GM23338 (cell line): Measurements from ENCODE around the gene TAGAP. TPM values are rescaled to one million over a fixed set of nuclear protein-coding genes. Genes with fewer than 3 reads are reported as not detected.

Experiments used
- ATAC-seq: fragments of 200-7000 bp; cut with Tn5 transposase; 3 replicates; pipeline ENCODE4 v1.9.1; 2020
- DNase-seq: peaks from one replicate; pipeline ENCODE4 v3.0.0-alpha.2; 2015; ENCODE audit warnings: low spot score
- H2AFZ ChIP-seq: fragments of 200-600 bp; sonication (generic); 2 replicates; pipeline ENCODE4 v1.8.0; 2016; ENCODE audit warnings: antibody characterized with exemption, mild to moderate bottlenecking, moderate library complexity
- H3F3A ChIP-seq: fragments of 200-600 bp; sonication (generic); replicated peaks from 2 replicates; pipeline ENCODE4 v1.8.0; 2017; ENCODE audit warnings: antibody characterized with exemption, mixed run types, low read depth
- H3K27ac ChIP-seq: fragments of 200-600 bp; sonication (generic); 2 replicates; pipeline ENCODE4 v1.6.1; 2016; ENCODE audit warnings: low read depth
- H3K27me3 ChIP-seq: fragments of 200-600 bp; sonication (generic); 2 replicates; pipeline ENCODE4 v1.8.0; 2016; ENCODE audit warnings: mild to moderate bottlenecking, mixed run types, moderate library complexity; ENCODE audit not compliant: insufficient read depth
- H3K36me3 ChIP-seq: fragments of 200-600 bp; sonication (generic); 2 replicates; pipeline ENCODE4 v1.8.0; 2016; ENCODE audit warnings: mild to moderate bottlenecking; ENCODE audit not compliant: insufficient read depth
- H3K4me1 ChIP-seq: fragments of 200-600 bp; sonication (generic); 2 replicates; pipeline ENCODE4 v1.8.0; 2016; ENCODE audit warnings: mild to moderate bottlenecking, moderate library complexity; ENCODE audit not compliant: insufficient read depth
- H3K4me2 ChIP-seq: fragments of 200-600 bp; sonication (generic); 2 replicates; pipeline ENCODE4 v1.7.1; 2017; ENCODE audit warnings: mixed run types
- H3K4me3 ChIP-seq: fragments of 200-600 bp; sonication (generic); 2 replicates; pipeline ENCODE4 v1.6.1; 2016; ENCODE audit warnings: mixed run types
- H3K79me2 ChIP-seq: fragments of 200-600 bp; sonication (generic); replicated peaks from 2 replicates; pipeline ENCODE4 v1.8.0; 2017; ENCODE audit warnings: mild to moderate bottlenecking; ENCODE audit not compliant: insufficient read depth
- H3K9me2 ChIP-seq: fragments of 200-600 bp; sonication (generic); 2 replicates; pipeline ENCODE4 v1.8.0; 2017; ENCODE audit not compliant: insufficient read depth
- H4K20me1 ChIP-seq: fragments of 200-600 bp; sonication (generic); replicated peaks from 2 replicates; pipeline ENCODE4 v1.8.0; 2017; ENCODE audit warnings: mild to moderate bottlenecking; ENCODE audit not compliant: insufficient read depth
- H3K27ac Mint-ChIP-seq: 2 replicates; pipeline ENCODE4 v1.8.0; 2020; ENCODE audit warnings: inconsistent platforms, mild to moderate bottlenecking, moderate library complexity, mixed read lengths
- H3K27me3 Mint-ChIP-seq: 3 replicates; pipeline ENCODE4 v1.8.0; 2022; ENCODE audit warnings: low read depth, mild to moderate bottlenecking, moderate library complexity, mixed read lengths, inconsistent platforms; ENCODE audit not compliant: insufficient read depth, poor library complexity
- H3K36me3 Mint-ChIP-seq: 3 replicates; pipeline ENCODE4 v1.8.0; 2021; ENCODE audit warnings: low read depth, mild to moderate bottlenecking, inconsistent platforms, moderate library complexity, mixed read lengths
- H3K4me1 Mint-ChIP-seq: 3 replicates; pipeline ENCODE4 v1.8.0; 2020; ENCODE audit warnings: mild to moderate bottlenecking, inconsistent platforms, mixed read lengths
- H3K4me3 Mint-ChIP-seq: 3 replicates; pipeline ENCODE4 v1.8.0; 2021; ENCODE audit warnings: moderate library complexity, mild to moderate bottlenecking, inconsistent platforms, mixed read lengths
- H3K9me3 Mint-ChIP-seq: 3 replicates; pipeline ENCODE4 v1.8.0; 2020; ENCODE audit warnings: moderate library complexity, mild to moderate bottlenecking, inconsistent platforms, mixed read lengths
- CREB1 ChIP-seq: fragments of 250-450 bp; sonication (Bioruptor Pico); IDR thresholded peaks from 2 replicates; pipeline ENCODE4 v1.5.0; 2020; ENCODE audit warnings: low read depth, mild to moderate bottlenecking, moderate library complexity
- EZH2 ChIP-seq: fragments of 200-600 bp; sonication (generic); IDR thresholded peaks from one replicate; pipeline ENCODE4 v1.8.0; 2017; ENCODE audit warnings: antibody characterized with exemption, mild to moderate bottlenecking, low read depth; ENCODE audit not compliant: unreplicated experiment
- JUNB ChIP-seq: IDR thresholded peaks from one replicate; pipeline ENCODE4 v1.6.1; 2016; ENCODE audit warnings: antibody characterized with exemption; ENCODE audit not compliant: unreplicated experiment
- POLR2AphosphoS5 ChIP-seq: IDR thresholded peaks from 2 replicates; pipeline ENCODE4 v1.6.1; 2016; ENCODE audit warnings: antibody characterized with exemption, low read depth
- ZNF114 ChIP-seq: fragments of 250-450 bp; sonication (Bioruptor Pico); IDR thresholded peaks from 2 replicates; pipeline ENCODE4 v1.5.0; 2020; ENCODE audit warnings: mild to moderate bottlenecking, moderate library complexity
- ZNF331 ChIP-seq: fragments of 250-450 bp; sonication (Bioruptor Pico); IDR thresholded peaks from 2 replicates; pipeline ENCODE4 v1.5.0; 2020; ENCODE audit warnings: low read depth, mild to moderate bottlenecking, moderate library complexity
- polyA plus RNA-seq: library from polyadenylated mRNA; unstranded; fragments of >200 nt; fragmentation: Nextera tagmentation; extraction: Ambion mirVana; gene quantifications from 2 replicates; pipeline ENCODE4 v1.2.1, GENCODE V29; 2016
- total RNA-seq: library from RNA; depleted of rRNA; stranded (reverse); fragments of >200 nt; shearing (Covaris generic); gene quantifications from 2 replicates; pipeline ENCODE4 v1.2.3, GENCODE V29; 2014
- TF ChIP-seq, protein P1 (sequence below): IDR thresholded peaks from one replicate; pipeline ENCODE4 v1.6.1; 2018; ENCODE audit warnings: antibody characterized with exemption; ENCODE audit not compliant: unreplicated experiment
- TF ChIP-seq, protein P2 (sequence below), 2 experiments: fragments of 200-600 bp in 1 of 2; sonication (generic) in 1 of 2; conservative IDR thresholded peaks; 2 replicates each; pipeline versions ENCODE4 v1.5.1 to v1.6.1; 2016 to 2017; ENCODE audit warnings: antibody characterized with exemption in 2 of 2, low read depth in 2 of 2, mild to moderate bottlenecking in 2 of 2, moderate library complexity in 1 of 2
- TF ChIP-seq, protein P3 (sequence below): IDR thresholded peaks from 2 replicates; pipeline ENCODE4 v1.6.1; 2016; ENCODE audit warnings: antibody characterized with exemption

The TAGAP gene
- total and polyA plus RNA-seq, 2 experiments from 2014 or later = not detected

DNA sequence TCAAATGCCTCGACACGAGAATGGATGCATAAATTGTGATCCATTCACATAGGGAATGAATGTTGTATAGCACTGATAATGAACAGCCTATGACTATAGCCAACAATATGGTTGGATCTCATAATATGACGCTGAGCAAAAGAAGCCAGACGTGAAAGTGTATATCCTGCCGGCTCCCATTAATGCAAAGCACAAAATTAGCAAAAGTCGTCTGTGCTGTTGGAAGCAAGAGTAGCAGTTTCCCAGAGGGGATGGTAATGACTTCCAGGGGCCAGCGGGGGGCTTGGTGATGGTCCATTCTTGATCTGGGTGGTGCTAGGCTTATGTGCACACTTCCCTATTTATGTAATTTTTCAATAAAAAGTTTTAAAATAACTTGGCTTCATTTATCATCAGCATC, 1.0 kb upstream of the TAGAP start:
- Mint-ChIP-seq H3K9me3 (no peaks in the 10 kb centered on the region), H3K27ac (no peak overlapping the region), H3K27me3 (no peaks in the 10 kb centered on the region), H3K4me1 (peaks cover 19% of the 10 kb centered on the region; the same call in 2 of the 3 replicates), H3K4me3 (no peak overlapping the region), H3K36me3 (no peaks in the 10 kb centered on the region)
- Histone ChIP-seq H3K9me2 (no peaks in the 10 kb centered on the region), H3F3A (no peaks in the 10 kb centered on the region), H3K4me2 (no peak overlapping the region), H3K79me2 (no peaks in the 10 kb centered on the region), H3K4me3 (no peak overlapping the region), H3K4me1 (no peaks in the 10 kb centered on the region; the same call in 1 of the 2 replicates), H3K36me3 (no peaks in the 10 kb centered on the region), H4K20me1 (no peaks in the 10 kb centered on the region), H3K27ac (no peak overlapping the region), H3K27me3 (no peaks in the 10 kb centered on the region), H2AFZ (no peak overlapping the region)
- DNase-seq (peak; percentile 39), ATAC-seq (no peak)
- TF ChIP-seq, protein P1, sequence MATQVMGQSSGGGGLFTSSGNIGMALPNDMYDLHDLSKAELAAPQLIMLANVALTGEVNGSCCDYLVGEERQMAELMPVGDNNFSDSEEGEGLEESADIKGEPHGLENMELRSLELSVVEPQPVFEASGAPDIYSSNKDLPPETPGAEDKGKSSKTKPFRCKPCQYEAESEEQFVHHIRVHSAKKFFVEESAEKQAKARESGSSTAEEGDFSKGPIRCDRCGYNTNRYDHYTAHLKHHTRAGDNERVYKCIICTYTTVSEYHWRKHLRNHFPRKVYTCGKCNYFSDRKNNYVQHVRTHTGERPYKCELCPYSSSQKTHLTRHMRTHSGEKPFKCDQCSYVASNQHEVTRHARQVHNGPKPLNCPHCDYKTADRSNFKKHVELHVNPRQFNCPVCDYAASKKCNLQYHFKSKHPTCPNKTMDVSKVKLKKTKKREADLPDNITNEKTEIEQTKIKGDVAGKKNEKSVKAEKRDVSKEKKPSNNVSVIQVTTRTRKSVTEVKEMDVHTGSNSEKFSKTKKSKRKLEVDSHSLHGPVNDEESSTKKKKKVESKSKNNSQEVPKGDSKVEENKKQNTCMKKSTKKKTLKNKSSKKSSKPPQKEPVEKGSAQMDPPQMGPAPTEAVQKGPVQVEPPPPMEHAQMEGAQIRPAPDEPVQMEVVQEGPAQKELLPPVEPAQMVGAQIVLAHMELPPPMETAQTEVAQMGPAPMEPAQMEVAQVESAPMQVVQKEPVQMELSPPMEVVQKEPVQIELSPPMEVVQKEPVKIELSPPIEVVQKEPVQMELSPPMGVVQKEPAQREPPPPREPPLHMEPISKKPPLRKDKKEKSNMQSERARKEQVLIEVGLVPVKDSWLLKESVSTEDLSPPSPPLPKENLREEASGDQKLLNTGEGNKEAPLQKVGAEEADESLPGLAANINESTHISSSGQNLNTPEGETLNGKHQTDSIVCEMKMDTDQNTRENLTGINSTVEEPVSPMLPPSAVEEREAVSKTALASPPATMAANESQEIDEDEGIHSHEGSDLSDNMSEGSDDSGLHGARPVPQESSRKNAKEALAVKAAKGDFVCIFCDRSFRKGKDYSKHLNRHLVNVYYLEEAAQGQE = no peak
- TF ChIP-seq, protein P2, sequence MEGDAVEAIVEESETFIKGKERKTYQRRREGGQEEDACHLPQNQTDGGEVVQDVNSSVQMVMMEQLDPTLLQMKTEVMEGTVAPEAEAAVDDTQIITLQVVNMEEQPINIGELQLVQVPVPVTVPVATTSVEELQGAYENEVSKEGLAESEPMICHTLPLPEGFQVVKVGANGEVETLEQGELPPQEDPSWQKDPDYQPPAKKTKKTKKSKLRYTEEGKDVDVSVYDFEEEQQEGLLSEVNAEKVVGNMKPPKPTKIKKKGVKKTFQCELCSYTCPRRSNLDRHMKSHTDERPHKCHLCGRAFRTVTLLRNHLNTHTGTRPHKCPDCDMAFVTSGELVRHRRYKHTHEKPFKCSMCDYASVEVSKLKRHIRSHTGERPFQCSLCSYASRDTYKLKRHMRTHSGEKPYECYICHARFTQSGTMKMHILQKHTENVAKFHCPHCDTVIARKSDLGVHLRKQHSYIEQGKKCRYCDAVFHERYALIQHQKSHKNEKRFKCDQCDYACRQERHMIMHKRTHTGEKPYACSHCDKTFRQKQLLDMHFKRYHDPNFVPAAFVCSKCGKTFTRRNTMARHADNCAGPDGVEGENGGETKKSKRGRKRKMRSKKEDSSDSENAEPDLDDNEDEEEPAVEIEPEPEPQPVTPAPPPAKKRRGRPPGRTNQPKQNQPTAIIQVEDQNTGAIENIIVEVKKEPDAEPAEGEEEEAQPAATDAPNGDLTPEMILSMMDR (conservative IDR thresholded peaks at IDR 0.05; ENCODE audit: low read depth in 2 of 2) = peak in 1 of 2 experiments; percentile 29; a peak in 1 of 4 replicates
- no peak for TF ChIP-seq POLR2AphosphoS5
- TF ChIP-seq, protein P3, sequence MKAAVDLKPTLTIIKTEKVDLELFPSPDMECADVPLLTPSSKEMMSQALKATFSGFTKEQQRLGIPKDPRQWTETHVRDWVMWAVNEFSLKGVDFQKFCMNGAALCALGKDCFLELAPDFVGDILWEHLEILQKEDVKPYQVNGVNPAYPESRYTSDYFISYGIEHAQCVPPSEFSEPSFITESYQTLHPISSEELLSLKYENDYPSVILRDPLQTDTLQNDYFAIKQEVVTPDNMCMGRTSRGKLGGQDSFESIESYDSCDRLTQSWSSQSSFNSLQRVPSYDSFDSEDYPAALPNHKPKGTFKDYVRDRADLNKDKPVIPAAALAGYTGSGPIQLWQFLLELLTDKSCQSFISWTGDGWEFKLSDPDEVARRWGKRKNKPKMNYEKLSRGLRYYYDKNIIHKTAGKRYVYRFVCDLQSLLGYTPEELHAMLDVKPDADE = no peak
- no peak for TF ChIP-seq EZH2
- no peak for TF ChIP-seq JUNB
- TF ChIP-seq ZNF331 = no peak

DNA sequence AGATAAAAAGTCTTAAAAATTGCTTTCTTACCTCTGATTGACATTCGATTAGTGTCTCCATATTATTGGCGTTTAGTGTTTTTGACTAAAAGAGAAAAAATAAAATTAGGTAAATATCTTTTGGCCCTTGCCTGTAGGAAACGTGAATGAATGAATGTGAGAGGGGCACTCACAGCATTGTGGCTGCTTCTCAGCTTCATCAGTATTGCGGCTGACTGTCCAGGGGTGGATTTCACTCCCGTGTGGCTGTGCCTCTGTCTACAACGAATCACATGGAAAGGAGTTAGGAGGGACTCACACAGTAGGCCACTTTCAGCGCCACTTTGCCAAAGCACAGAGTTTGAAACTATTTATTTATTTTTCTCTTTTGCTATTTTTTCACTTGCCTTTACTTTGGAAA, 844 bp downstream of the TAGAP start:
- no peak overlapping the region for H3K27ac Mint-ChIP-seq
- no peak for DNase-seq
- Histone ChIP-seq H2AFZ (no peak overlapping the region), H3K79me2 (no peaks in the 10 kb centered on the region), H3K27ac (no peak overlapping the region), H3K4me3 (no peak overlapping the region), H4K20me1 (no peaks in the 10 kb centered on the region), H3K4me2 (no peak overlapping the region), H3K9me2 (no peaks in the 10 kb centered on the region), H3K4me1 (no peaks in the 10 kb centered on the region; the same call in 1 of the 2 replicates), H3F3A (no peaks in the 10 kb centered on the region), H3K36me3 (no peaks in the 10 kb centered on the region), H3K27me3 (no peaks in the 10 kb centered on the region)
- H3K9me3 Mint-ChIP-seq = no peaks in the 10 kb centered on the region
- TF ChIP-seq CREB1 (CRISPR knock-in tag) (no peak), ZNF114 (CRISPR knock-in tag) (no peak)
- TF ChIP-seq, protein P1 = no peak
- TF ChIP-seq, protein P3 = no peak
- no peak for ATAC-seq
- H3K4me3 Mint-ChIP-seq = no peak overlapping the region
- H3K36me3 Mint-ChIP-seq = no peaks in the 10 kb centered on the region
- H3K27me3 Mint-ChIP-seq = no peaks in the 10 kb centered on the region
- peaks cover 19% of the 10 kb centered on the region; the same call in 2 of the 3 replicates for H3K4me1 Mint-ChIP-seq
